H9 (cell line): ENCODE measurements around the gene KRT80. TPM values are rescaled to one million over a fixed set of nuclear protein-coding genes. Genes with fewer than 3 reads are reported as not detected.

Experiments
- DNase-seq: peaks from one replicate; pipeline ENCODE4 v3.0.0-alpha.2; 2017
- H2AFZ ChIP-seq: one replicate; pipeline ENCODE4 v1.6.1; 2013; ENCODE audit warnings: mild to moderate bottlenecking, low read length, control low read depth, moderate library complexity
- H2AK5ac ChIP-seq: 2 replicates; pipeline ENCODE4 v1.6.1; 2013; ENCODE audit warnings: low read length, control low read depth, mixed read lengths; ENCODE audit not compliant: insufficient read length
- H2BK120ac ChIP-seq: one replicate; pipeline ENCODE4 v1.6.1; 2013; ENCODE audit warnings: low read depth, mild to moderate bottlenecking, low read length, control low read depth, inconsistent platforms; ENCODE audit not compliant: poor library complexity, severe bottlenecking
- H2BK12ac ChIP-seq: 2 replicates; pipeline ENCODE4 v1.6.1; 2013; ENCODE audit warnings: low read length, control low read depth, mixed read lengths, low read depth; ENCODE audit not compliant: insufficient read length
- H2BK15ac ChIP-seq: 2 replicates; pipeline ENCODE4 v1.6.1; 2013; ENCODE audit warnings: low read depth, low read length, control low read depth
- H2BK20ac ChIP-seq: one replicate; pipeline ENCODE4 v1.6.1; 2013; ENCODE audit warnings: low read depth, mild to moderate bottlenecking, low read length, control low read depth, inconsistent platforms; ENCODE audit not compliant: poor library complexity, severe bottlenecking
- H2BK5ac ChIP-seq: 2 replicates; pipeline ENCODE4 v1.6.1; 2013; ENCODE audit warnings: low read length, control low read depth, mixed read lengths; ENCODE audit not compliant: insufficient read length
- H3K14ac ChIP-seq: 2 replicates; pipeline ENCODE4 v1.6.1; 2013; ENCODE audit warnings: low read length, control low read depth; ENCODE audit not compliant: insufficient read depth
- H3K18ac ChIP-seq: 2 replicates; pipeline ENCODE4 v1.6.1; 2013; ENCODE audit warnings: low read depth, mild to moderate bottlenecking, mixed read lengths, low read length, control low read depth; ENCODE audit not compliant: insufficient read length
- H3K23ac ChIP-seq: 2 replicates; pipeline ENCODE4 v1.6.1; 2013; ENCODE audit warnings: low read length, control low read depth, mixed read lengths, low read depth; ENCODE audit not compliant: insufficient read length
- H3K23me2 ChIP-seq: 2 replicates; pipeline ENCODE4 v1.6.1; 2013; ENCODE audit warnings: low read depth, mild to moderate bottlenecking, mixed read lengths, low read length, control low read depth; ENCODE audit not compliant: insufficient read length, poor library complexity, severe bottlenecking
- H3K27ac ChIP-seq: 2 replicates; pipeline ENCODE4 v1.5.1; 2013; ENCODE audit warnings: low read length, control low read depth, mixed read lengths, low read depth; ENCODE audit not compliant: insufficient read length
- H3K27me3 ChIP-seq: 2 replicates; pipeline ENCODE4 v1.6.1; 2013; ENCODE audit warnings: low read length, control low read depth, inconsistent platforms; ENCODE audit not compliant: insufficient read depth
- H3K4ac ChIP-seq: 2 replicates; pipeline ENCODE4 v1.6.1; 2013; ENCODE audit warnings: low read depth, mild to moderate bottlenecking, control low read depth, inconsistent platforms, low read length, moderate library complexity
- H3K4me1 ChIP-seq: 2 replicates; pipeline ENCODE4 v1.6.1; 2013; ENCODE audit warnings: low read length, control low read depth, inconsistent platforms; ENCODE audit not compliant: insufficient read depth
- H3K4me2 ChIP-seq: 2 replicates; pipeline ENCODE4 v1.6.1; 2013; ENCODE audit warnings: low read length, control low read depth, mixed read lengths; ENCODE audit not compliant: insufficient read length, insufficient read depth
- H3K56ac ChIP-seq: 2 replicates; pipeline ENCODE4 v1.6.1; 2013; ENCODE audit warnings: low read depth, mild to moderate bottlenecking, mixed read lengths, low read length, control low read depth; ENCODE audit not compliant: insufficient read length
- H3K79me1 ChIP-seq: 2 replicates; pipeline ENCODE4 v1.6.1; 2013; ENCODE audit warnings: low read depth, mild to moderate bottlenecking, moderate library complexity, low read length, control low read depth, inconsistent platforms; ENCODE audit not compliant: insufficient read depth, poor library complexity, severe bottlenecking
- H3K79me2 ChIP-seq: 2 replicates; pipeline ENCODE4 v1.6.1; 2013; ENCODE audit warnings: low read length, control low read depth, inconsistent platforms; ENCODE audit not compliant: insufficient read depth
- H3K9ac ChIP-seq: 2 replicates; pipeline ENCODE4 v1.6.1; 2013; ENCODE audit warnings: low read length, control low read depth, mixed read lengths; ENCODE audit not compliant: insufficient read length; ENCODE audit errors: extremely low read depth
- H3K9me3 ChIP-seq: one replicate; pipeline ENCODE4 v1.6.1; 2013; ENCODE audit warnings: low read depth, low read length, inconsistent platforms; ENCODE audit not compliant: control insufficient read depth
- H3T11ph ChIP-seq: one replicate; pipeline ENCODE4 v1.6.1; 2013; ENCODE audit warnings: mild to moderate bottlenecking, low read length, control low read depth, inconsistent platforms
- H4K20me1 ChIP-seq: one replicate; pipeline ENCODE4 v1.6.1; 2013; ENCODE audit not compliant: control insufficient read depth, insufficient read length, insufficient read depth
- H4K5ac ChIP-seq: 2 replicates; pipeline ENCODE4 v1.6.1; 2013; ENCODE audit warnings: low read depth, mild to moderate bottlenecking, mixed read lengths, low read length, control low read depth; ENCODE audit not compliant: insufficient read length
- H4K8ac ChIP-seq: replicated peaks from 2 replicates; pipeline ENCODE4 v1.6.1; 2013; ENCODE audit warnings: low read length, control low read depth, mixed read lengths, low read depth; ENCODE audit not compliant: insufficient read length
- H4K91ac ChIP-seq: 2 replicates; pipeline ENCODE4 v1.6.1; 2013; ENCODE audit warnings: low read depth, mild to moderate bottlenecking, moderate library complexity, mixed read lengths, low read length, control low read depth; ENCODE audit not compliant: insufficient read length
- H3K27ac Mint-ChIP-seq, 3 experiments: 2 replicates in 2 of 3; 3 replicates in 1 of 3; pipeline ENCODE4 v1.8.0; 2020 to 2021; ENCODE audit warnings: mixed read lengths in 3 of 3, mild to moderate bottlenecking in 1 of 3, moderate library complexity in 1 of 3
- H3K27me3 Mint-ChIP-seq: 2 replicates; pipeline ENCODE4 v1.8.0; 2021; ENCODE audit warnings: low read depth, mild to moderate bottlenecking, moderate library complexity, mixed read lengths
- H3K36me3 Mint-ChIP-seq, 3 experiments: 2 replicates in 2 of 3; 3 replicates in 1 of 3; pipeline ENCODE4 v1.8.0; 2020 to 2021; ENCODE audit warnings: low read depth in 3 of 3, mixed read lengths in 3 of 3; ENCODE audit not compliant: insufficient read depth in 1 of 3
- H3K4me1 Mint-ChIP-seq, 2 experiments: 2 replicates each; pipeline ENCODE4 v1.8.0; 2020; ENCODE audit warnings: mixed read lengths in 2 of 2
- H3K4me3 Mint-ChIP-seq, 2 experiments: 2 replicates in 1 of 2; 3 replicates in 1 of 2; pipeline ENCODE4 v1.8.0; 2020 to 2021; ENCODE audit warnings: mild to moderate bottlenecking in 2 of 2, mixed read lengths in 2 of 2, moderate library complexity in 1 of 2
- H3K9me3 Mint-ChIP-seq, 2 experiments: 2 replicates in 1 of 2; 3 replicates in 1 of 2; pipeline ENCODE4 v1.8.0; 2020; ENCODE audit warnings: mild to moderate bottlenecking in 2 of 2, mixed read lengths in 2 of 2, moderate library complexity in 1 of 2
- WGBS: extraction: QIAGEN DNeasy Blood & Tissue Kit; methylation state at CpG from one replicate; pipeline ENCODE4 v1.1.7; 2013; ENCODE audit warnings: missing lambda C conversion rate, low lambda C conversion rate, mixed read lengths; ENCODE audit not compliant: insufficient read length; ENCODE audit errors: extremely low coverage; 5-methylcytosine and 5-hydroxymethylcytosine counted together
- total RNA-seq: library from RNA; stranded (reverse); gene quantifications from 2 replicates; pipeline ENCODE4 v1.2.1, GENCODE V29; 2021
- TF ChIP-seq, protein P1 (sequence below): fragments of 200-600 bp; sonication (generic); conservative IDR thresholded peaks from 3 replicates; pipeline ENCODE4 v1.8.0; 2021; ENCODE audit warnings: antibody characterized with exemption, mild to moderate bottlenecking

Gene KRT80
- total RNA-seq, 1 experiment from 2014 or later, result not detected

DNA sequence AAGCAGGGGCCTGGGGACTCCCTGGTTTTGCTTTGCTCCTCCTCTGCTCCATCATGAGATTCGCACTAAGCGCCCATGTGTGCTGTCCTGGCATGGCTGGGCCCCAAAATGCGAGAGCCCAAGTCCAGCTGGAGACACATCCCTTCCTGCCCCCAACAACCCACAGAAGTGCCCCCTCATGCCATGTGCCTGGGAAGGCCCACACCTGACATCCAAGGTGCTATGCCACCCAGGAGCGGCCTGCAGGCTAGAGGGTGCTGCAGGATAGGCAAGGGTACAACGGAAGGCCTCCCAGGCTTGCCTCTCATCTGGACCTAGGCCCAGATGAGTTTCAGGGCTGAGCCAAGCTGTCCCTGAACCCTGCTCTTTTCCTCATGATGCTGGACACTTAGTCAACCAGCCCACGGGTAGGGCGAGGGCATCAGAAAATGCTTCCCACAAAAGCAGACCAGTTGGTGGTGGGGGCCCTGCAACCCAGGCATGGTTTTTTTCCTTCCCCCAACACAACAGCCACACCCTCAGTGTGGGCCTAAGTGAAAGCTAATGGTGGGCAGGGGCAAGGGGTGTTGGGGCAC lies 13.2 kb upstream of the KRT80 start:
- Histone ChIP-seq H4K5ac (no peak overlapping the region), H3K79me2 (no peaks in the 10 kb centered on the region), H3K27me3 (no peaks in the 10 kb centered on the region), H3K14ac (no peak overlapping the region; the same call in 1 of the 2 replicates), H2BK20ac (no peak overlapping the region), H3K56ac (no peak overlapping the region), H4K91ac (no peak overlapping the region), H3K4ac (no peak overlapping the region), H3K23me2 (no peaks in the 10 kb centered on the region), H3T11ph (no peak overlapping the region), H4K8ac (no peak overlapping the region), H3K23ac (no peak overlapping the region), H3K4me1 (peaks cover 3% of the 10 kb centered on the region; the same call in 1 of the 2 replicates), H2BK120ac (no peak overlapping the region), H2BK12ac (no peak overlapping the region), H4K20me1 (no peaks in the 10 kb centered on the region), H3K18ac (no peak overlapping the region), H3K9me3 (no peaks in the 10 kb centered on the region), H2AFZ (no peak overlapping the region), H3K4me2 (no peak overlapping the region), H3K27ac (no peak overlapping the region), H2BK15ac (no peak overlapping the region), H2AK5ac (no peak overlapping the region), H2BK5ac (no peak overlapping the region), H3K9ac (no peak overlapping the region), H3K79me1 (no peaks in the 10 kb centered on the region)
- H3K27ac Mint-ChIP-seq, result no peak overlapping the region; a peak in 1 of 7 replicates
- TF ChIP-seq, protein P1, sequence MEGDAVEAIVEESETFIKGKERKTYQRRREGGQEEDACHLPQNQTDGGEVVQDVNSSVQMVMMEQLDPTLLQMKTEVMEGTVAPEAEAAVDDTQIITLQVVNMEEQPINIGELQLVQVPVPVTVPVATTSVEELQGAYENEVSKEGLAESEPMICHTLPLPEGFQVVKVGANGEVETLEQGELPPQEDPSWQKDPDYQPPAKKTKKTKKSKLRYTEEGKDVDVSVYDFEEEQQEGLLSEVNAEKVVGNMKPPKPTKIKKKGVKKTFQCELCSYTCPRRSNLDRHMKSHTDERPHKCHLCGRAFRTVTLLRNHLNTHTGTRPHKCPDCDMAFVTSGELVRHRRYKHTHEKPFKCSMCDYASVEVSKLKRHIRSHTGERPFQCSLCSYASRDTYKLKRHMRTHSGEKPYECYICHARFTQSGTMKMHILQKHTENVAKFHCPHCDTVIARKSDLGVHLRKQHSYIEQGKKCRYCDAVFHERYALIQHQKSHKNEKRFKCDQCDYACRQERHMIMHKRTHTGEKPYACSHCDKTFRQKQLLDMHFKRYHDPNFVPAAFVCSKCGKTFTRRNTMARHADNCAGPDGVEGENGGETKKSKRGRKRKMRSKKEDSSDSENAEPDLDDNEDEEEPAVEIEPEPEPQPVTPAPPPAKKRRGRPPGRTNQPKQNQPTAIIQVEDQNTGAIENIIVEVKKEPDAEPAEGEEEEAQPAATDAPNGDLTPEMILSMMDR, result no peak
- no CpG with 5 or more reads among the region's 7 CpGs for WGBS
- no peak overlapping the region for H3K4me3 Mint-ChIP-seq
- no peak for DNase-seq
- H3K36me3 Mint-ChIP-seq, result no peaks in the 10 kb centered on the region; a peak in 1 of 7 replicates
- H3K4me1 Mint-ChIP-seq, result peaks cover 10 to 36% of the 10 kb centered on the region in 2 experiments
- peaks cover 6% of the 10 kb centered on the region for H3K27me3 Mint-ChIP-seq
- no peaks in the 10 kb centered on the region for H3K9me3 Mint-ChIP-seq
